HG03520 (cell line): ENCODE results near the gene DNAL4.

Experiments used
- ATAC-seq: cut with Tn5 transposase; IDR thresholded peaks from one replicate; pipeline ENCODE4 v1.9.1; 2021; ENCODE audit warnings: mild to moderate bottlenecking, moderate library complexity; ENCODE audit not compliant: unreplicated experiment

The DNAL4 gene

GRCh38 chr22:38760477-38761201 is 33.3 kb downstream of the DNAL4 start:
- ATAC-seq, result no peak

- ATAC-seq, result no peak
These were observed 34.9 kb downstream of the DNAL4 start for GRCh38 chr22:38759005-38759404.

GRCh38 chr22:38758276-38758945 is 35.5 kb downstream of the DNAL4 start:
- ATAC-seq, result no peak

- ATAC-seq, result no peak
These were observed 36.5 kb downstream of the DNAL4 start for GRCh38 chr22:38757464-38757757.

- ATAC-seq, result no peak
These were observed 37.1 kb downstream of the DNAL4 start for GRCh38 chr22:38756711-38757463.

GRCh38 chr22:38755911-38756532 is 37.9 kb downstream of the DNAL4 start, which contains the start of gene SUN2:
TSS of gene SUN2 (minus strand) at chr22:38755998. CDS start at chr22:38752628, 3,370 bp downstream.
- ATAC-seq, result peak; percentile 47

DNA sequence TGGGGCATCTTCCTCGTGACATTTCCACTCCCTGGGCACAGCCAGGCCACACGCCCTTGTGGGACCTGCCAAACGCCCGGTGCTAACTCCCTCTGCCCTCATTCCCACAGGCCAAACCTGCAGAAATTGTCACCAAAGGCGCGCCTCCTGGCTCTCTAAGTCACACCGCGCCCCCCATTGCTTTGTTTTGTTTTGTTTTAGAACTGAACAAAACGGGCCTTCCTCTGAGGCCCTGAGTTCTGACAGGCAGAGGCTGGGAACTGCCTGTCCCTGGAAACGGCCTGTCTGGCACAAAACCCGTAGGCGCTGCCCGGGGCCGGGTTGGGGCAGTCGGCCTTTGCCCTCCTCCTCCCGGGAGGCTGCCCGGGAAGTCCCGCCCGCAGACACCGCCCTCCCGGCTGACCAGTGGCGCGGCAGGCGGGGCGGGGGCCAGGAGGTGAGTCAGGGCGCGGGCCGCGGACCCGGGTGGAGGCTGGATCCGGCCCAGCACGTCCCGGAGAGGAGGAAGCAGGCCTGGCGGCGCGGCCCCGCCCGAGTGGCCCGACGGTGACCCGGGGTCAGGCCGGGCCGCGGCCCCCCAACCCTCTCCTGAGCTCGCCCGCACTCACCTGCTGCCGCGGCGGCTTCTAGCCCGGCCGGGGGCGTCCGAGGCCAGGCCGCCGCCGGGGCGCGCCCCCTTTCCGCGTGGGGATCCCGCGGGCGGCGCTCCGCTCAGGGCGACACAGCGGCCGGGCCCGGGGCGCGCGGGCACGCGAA is 38.6 kb downstream of the DNAL4 start:
- peak; percentile 16 for ATAC-seq

DNA sequence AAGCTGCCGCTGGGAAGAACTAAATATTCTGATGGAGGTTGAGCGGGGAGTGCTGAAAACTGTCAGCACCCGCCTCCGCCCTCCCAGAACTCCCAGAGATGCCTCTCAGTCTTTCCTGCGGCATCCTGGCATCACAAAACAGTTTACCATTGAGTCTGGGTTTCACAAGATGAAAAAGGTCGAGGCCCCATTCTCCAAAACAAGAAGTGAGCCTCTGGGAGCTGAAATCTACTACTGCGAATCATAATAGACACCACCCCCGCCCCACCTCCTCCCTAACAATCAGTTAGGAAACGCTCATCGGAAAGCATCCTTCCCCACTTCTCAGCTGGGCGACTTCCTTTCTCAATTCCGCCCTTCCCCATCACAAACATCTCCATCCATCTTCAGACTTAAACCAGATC is 39.2 kb downstream of the DNAL4 start:
- no peak for ATAC-seq

DNA sequence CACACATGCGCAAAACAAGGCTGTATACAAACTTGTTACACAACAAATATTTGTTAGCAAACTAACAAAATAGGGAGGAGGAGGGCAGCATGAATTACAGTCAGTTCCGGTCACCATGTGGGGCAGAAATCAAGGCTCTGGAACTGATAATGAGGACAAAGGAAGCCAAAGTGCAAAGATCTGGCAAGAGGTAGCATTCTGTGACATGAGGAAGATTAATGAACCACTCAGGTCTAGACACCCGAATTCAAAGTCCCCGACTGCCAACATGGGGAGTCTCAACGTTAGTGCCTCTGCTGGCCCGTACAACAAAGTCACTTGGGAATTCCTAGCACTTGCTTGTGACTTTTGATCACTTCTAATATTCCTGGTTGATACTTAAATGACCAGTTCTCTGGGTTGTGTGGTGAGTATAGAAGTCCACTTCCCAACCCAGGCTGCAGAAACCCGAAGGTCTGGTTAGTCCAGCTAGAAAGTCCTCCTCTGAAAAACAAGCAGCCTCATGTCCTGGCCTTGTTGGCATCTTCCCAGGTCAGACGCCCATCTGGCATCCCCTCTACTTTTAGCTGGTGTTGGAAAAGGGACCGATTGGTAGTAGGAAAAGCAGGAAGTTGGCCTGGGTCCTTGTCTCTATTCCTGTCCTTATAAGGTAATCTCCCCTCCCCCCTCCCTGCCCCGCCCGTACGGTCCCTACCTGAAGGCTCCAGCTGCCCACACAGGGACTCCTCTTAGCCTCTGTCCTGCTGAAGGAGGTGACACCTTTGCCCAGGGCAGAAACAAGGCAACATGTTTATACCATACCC is 39.8 kb downstream of the DNAL4 start:
- ATAC-seq, result no peak

DNA sequence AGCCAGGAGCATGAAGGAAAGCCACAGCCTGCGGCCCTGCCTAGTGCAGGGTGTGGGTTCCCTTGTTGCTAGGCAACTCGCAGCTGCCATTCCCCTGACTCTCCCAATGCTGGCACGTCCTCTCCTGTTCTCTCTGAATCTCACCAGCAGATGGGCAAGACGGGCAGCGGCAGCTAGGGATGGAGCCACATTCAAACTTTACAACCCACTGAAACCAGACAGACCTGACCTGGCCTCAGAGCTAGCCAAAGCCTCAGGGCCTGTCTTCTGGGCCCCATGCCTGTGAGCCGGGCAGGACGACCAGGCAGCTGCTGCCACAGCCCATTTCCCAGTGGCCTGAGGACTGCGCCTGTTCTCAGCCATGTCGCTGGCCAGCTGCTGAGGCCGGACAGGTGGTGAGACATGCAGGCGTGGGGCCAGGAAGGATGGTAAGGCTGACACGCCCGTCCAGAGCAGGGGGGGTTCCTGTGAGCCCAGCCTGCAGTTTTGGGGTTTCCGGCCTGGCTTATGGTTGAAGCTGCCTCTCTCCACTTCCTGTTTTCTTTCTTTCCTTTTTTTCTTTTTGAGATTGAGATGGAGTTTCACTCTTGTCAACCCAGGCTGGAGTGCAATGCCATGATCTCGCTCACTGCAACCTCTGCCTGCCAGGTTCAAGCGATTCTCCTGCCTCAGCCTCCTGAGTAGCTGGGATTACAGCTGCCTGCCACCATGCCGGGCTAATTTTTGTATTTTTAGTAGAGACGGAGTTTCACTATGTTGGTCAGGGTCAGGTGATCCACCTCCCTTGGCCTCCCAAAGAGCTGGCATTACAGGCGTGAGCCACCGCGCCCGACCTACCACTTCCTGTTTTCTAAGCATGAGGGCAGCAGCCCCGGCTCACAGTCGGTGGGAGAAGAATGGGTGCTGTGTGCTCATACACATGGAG is 42.3 kb downstream of the DNAL4 start:
- ATAC-seq, result no peak

- ATAC-seq, result no peak
These were observed 42.9 kb downstream of the DNAL4 start for GRCh38 chr22:38751066-38751421.

DNA sequence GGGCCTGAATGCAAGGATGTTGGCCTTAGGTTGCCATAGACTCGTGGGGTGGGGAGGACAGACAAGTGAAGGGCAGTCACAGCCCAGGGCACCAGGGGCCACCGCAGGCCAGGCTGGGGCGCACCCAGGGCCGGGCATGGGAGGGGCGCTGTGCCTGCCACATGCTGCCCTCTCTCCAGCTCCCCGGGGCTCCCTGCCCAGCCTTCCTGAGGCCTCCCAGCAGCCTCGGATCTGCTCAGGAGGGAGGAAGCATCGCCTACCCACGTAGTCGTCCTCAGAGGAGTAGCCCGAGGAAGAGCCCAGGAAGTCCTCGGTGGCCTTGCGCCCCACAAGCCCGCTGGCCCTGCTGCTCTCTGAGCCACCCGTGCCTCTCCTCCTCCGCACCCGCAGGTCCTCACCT is 43.3 kb downstream of the DNAL4 start:
- ATAC-seq, result no peak

DNA sequence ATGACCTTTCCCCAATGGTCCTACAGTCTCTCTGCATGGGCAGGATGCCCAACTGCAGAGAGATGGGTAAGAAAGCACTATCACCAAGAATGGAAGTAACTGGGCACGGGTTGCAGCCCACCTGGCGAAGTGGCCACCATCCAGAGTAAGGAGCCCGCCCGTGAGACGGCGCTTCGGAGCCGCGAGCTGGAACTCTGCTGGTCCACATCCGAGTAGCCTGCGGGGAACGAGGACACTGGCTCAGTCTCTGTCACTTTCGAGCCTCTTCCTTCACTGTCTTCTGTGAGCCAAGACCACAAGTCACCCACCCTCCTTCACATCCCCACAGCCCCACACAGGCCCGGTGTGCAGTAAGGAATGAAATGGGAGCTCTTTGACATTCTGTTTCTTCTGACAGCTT is 43.8 kb downstream of the DNAL4 start:
- no peak for ATAC-seq

DNA sequence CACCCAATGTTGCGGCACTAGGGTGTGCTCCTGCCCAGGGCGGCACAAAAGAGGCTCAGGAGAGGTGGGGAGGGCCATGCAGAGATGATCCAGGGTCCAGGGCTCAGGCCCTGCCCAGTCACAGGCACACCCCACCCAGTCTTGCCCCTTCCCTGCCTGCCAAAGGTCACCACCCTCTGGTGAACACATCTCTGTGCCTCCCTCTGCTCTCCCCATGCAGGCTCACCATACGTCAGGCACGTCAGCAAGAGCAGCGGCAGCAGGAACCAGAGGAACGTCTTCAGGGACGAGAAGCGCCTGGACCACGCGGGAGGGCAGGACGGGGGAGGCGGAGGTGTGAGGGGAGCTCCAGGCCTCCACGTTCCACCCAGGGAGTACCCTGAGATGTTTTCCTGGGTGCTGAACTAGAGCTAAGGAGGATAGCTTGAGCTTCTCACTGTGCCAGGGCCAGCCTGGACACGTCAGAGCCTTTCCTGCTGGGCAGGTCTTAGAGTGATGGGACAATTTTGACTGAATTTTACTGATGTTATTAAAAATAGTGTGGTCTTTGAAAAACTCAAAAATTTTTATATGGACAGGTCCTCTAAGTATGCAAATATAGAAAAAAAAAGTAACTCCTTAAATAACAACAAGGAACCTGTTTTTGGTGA is 45.3 kb downstream of the DNAL4 start:
- ATAC-seq, result no peak

DNA sequence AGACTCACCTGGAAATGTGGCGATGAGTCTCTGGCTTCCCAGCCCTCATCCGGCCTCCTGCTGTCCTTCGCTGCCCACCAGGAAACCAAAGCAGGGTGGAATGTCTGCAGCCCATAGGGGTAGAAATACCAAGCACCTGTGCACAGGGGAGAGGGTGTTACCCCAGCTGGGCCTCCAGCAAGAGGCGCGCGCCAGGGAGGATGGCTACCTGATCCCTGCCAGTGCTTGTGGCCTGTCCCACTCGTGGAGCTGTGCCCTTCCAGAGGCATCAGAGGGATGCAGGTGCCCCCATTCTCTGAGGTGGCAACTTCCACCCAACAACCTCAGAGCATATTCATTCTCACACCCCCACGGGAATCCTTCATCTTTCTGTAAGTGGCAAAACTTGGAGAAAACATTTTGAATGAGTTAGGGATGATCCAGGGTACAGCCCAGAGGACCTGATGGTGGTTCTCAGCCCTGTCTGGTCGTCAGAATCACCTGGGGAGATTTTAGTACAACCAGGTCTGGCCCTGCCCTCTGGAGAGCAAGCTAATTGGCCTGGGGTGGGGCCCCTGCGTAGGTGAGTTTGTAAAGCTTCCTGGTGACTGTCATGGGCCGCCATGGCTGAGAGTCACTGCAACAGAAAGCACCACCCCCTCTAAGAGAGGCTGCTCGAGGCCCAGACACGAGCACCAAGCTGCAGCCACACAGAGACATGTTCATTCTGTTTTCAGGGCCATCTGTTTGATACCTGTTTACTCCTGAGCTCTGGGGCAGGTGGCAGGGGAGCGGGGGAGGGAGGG is 48.1 kb downstream of the DNAL4 start:
- ATAC-seq, result no peak

DNA sequence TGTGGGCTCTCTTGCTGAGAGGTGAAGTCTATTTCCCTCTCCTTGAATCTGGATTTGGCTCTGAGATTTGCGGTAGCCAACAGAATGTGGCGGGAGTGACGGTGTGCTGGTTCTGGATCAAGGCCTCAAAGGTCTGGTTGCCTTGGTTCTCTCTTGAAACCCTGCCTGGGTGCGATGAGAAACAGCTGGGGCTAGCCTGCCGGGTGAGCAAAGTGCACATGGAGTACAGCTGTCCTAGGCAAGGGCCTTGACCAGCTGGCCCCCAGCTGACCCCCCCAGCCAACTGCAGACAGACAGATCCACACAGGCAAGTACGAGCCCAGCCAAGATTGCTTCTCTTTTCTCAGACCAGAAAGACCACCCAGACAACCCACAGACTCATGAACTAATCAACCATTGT is 49.0 kb downstream of the DNAL4 start:
- ATAC-seq, result no peak

- ATAC-seq, result no peak
These were observed 51.6 kb downstream of the DNAL4 start for GRCh38 chr22:38742176-38742942.
